NCI-H82 treated with DMSO at 0.1 percent for 48 hours (cell line): ENCODE data around the gene HSPA12A.

Experiments used
- DNase-seq: peaks from one replicate; lab custom pipeline; 2025; ENCODE audit not compliant: unreplicated experiment; lab: John Stamatoyannopoulos, UW

The HSPA12A gene

DNA sequence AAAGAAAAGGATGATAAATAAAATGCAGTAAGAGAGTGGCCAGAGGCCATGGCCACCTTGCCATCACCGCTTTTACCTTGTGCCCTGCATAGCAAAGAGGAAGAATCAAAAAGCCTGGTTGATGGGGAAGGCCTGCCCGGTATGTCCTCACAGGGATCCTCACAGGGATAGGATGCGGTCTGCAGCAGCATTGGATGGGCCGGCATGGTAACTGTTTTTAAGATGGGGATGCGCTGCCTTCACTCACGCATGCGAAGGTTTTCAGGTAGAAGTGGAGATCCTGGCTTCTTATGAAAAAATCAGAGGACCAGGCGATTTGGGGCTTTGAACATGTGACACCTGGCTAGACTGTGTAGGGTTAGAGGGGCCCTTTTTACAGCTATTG is 109.2 kb downstream of the HSPA12A start:
- DNase-seq, result no peak

DNA sequence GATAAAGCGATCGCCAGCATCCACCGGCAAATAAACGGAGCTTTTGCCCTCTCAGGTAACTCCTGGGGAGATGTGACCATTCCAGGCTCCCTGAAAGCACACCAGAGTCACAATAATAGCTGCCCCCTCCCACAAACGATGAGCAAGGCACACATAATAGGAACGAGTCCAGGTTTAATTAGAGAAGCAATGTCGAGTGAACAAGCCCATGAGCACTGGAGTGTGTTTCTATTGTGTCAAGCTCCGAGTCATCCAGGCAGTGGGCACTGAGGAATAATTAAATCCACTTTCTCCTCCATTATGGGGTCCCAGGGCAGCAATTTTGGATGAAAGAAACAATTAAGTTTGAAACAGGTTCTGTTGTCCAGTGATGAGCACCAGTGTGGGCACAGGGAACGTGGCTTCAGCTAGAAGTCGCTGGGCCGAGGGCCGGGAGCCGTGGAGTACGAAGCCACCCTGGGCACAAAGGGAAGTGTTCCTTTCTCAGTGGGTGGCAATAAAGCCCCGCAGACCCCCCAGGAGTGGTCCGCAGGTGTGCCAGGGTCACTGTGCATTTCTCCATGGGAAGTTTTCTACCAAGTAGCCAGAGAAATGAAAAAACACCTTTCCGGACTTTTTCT is 109.7 kb downstream of the HSPA12A start:
- DNase-seq, result no peak

DNA sequence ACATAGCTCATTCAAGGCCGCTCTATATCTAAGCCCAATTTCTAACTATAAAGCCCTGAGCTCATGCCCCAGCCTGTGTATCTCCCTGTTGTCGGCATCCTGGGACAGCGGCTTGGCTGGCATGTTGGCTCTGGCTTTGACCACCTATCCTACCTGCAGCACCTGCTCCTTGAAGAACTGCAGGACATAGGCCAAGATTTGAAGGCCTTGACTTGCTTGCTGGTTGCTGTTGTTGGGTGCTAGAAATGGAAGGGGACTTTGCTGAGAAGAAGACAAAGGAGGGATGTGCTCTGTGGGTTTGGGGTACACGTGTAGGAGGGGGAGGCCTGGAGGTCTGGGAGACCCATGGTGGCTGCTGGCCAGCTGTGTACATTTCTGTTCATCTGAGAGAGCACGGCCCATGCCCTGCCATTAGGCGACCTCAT is 110.5 kb downstream of the HSPA12A start:
- DNase-seq, result no peak

DNA sequence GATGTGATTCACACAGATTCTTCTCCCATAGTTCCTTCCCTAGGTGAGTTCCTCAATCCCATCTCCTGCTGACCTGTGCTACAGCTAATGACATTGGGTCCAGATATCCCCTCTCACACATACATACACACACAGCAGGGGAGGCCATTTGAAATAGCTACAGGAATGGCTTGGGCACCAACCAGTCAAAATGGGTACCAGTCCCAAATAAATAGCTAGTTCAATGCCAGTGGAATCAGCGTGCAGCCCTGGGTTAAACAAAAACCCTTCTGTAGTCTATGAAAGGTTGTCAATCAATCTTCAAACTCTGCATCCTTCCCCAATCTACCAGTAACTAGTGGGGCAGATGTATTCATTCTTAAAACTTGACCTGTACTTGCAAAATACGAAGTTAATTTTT is 112.3 kb downstream of the HSPA12A start:
- no peak for DNase-seq

DNA sequence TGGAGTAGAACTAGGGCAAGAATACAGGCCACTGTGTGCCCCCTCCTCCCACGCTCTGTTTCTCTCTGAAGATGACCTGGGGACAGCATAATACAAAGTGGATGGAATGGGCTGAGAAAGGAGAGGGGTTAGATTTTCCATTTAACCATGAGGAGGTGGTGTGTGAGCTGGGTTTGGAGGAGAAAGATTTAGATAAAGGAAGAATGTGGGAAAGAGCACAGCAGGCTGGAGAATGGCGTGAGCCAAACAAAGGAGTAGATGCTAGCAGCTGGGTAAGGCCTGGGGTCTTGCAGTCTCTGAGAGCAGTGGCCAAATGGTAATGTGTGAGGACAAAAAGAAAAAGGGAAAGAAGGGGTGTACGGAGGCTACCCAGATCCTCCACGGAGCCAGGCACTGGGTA is 113.0 kb downstream of the HSPA12A start:
- no peak for DNase-seq

DNA sequence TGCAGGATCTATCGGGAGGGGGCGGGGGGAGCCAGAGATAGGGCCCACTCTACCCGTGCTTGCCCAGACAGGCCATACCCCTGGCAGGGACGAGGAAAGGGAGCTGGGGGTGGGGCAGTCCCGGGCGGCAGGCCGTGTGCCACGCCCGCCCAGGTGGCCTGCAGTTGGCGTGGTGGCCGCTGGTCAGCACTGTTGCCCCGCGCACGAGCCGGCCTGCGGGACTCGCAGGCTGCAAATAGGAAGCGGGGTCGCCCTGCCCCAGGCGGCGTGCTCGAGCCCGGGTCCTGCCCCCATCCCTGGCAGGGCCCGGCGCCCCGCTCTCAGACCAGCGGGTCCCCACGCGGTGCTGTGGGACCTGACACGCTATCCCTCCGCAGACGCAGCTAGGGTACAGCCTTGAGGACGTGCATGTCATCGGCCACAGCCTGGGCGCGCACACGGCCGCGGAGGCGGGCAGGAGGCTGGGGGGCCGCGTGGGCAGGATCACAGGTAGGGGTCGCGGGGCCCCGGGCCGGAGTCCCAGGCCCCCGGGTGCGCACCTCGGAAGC is 114.9 kb downstream of the HSPA12A start:
- no peak for DNase-seq

DNA sequence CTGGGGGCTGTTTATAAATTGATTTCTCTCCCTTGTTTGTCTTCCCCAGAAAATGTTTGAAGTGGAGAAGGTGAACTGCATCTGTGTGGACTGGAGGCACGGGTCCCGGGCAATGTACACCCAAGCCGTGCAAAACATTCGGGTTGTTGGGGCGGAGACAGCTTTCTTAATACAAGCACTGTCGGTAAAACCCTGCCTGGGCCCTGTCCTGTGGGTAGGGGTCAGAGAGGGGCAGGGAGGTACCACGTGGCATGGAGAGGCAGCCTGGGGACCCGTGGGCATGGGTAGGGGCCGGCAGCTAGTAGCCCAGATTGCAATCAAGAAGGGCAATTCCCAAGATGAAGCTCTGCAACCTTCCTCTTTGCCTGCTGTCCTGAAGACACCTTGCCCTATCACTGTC is 115.6 kb downstream of the HSPA12A start:
- DNase-seq, result no peak

DNA sequence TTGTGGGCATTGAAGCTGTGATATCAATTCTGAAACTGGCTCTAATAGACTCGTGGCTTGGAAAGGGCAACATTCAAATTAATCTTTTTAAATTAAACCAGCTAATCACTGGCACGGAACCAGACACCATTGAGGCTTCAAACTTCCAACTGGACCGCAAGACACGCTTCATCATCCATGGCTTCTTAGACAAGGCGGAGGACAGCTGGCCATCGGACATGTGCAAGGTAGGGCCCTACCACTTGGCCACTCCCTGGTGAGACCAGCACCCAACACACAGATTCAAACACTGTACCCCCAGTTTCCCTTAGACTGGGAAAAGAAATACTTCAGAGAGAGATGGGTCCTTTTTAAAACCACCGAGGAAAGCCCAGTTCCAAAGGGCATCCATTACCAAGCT is 116.5 kb downstream of the HSPA12A start:
- no peak for DNase-seq

DNA sequence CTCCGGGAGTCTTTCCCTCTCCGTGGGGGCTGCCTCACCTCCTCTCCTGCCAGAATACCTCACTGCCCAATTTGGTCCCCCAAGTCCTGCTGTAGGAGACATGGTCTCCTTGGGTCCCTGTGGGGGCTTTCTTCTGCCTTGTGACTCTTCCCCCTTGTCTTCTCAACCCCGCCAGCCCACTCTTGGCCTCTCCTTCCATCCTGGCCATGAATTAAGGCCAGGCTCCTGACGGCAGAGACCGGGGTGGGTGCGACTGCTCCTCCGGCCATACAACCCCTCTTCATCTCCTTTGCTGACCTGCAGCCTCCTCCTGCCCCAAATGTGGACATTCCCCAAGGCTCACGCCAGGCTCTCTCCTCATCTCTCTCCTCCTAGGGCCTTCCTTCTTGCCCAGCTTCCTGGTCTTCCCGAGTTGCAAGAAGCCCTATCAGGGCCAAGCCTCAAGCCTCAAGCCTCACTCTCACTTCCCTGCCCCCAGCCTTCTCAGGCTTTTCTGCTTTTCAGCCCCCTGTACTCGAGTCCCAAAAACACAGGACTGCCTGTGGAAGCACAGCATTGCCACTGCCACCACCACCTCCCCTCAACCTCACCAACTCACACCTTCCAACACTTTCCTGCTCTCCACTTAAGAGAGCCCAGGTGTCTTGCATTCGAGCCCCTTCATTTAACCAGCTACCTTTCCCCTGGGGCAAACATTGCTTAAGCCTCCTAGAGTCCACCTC is 120.3 kb downstream of the HSPA12A start:
- no peak for DNase-seq

DNA sequence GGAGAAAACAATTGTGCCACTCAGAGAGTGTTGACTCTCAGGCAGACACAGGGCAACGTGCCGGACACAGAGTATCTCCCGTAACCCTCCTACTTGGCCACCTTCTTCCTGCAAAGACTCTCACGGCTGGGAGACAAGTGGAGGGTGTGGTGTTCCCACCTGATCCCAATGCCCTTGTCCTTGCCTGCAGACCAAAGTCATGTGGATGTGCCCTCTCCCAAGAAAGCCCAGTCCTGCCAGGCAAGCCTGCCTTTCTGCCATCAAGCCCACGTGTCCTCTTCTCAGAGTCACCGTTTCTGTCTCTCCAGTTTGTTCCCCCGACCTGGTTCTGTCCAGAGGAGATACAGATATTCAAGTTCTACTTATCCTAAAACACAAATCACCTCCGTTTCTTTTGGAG is 120.9 kb downstream of the HSPA12A start:
- no peak for DNase-seq
